ENCODE measurements around the gene DNAH14. TPM values are rescaled to one million over a fixed set of nuclear protein-coding genes. Genes with fewer than 3 reads are reported as not detected.
"Not testable (repeated sequence)": the region's sequence is repeated elsewhere in the genome, so short reads cannot be mapped to it uniquely, and the experiment has no call there.

DNAH14 gene
- total RNA-seq, 1 donor from 2014 or later: 2.2 TPM

DNA sequence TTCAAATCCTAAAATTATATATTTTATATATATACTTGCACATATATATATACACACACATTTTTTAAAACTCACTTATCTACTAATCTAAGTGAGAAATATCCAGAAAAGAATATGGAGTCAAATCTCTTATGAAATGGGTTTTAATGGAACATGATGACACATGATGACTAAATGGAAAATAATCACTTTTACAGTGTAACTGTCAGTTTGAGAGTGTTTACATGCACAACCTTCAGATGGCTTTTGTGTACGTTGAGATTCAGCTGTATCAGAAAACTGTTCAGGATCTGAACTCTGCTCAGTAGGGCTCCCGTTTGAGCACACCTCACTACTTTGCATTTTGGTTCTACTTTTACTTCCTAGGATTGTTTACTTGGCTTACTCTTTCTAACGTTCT lies 189.8 kb downstream of the DNAH14 start:
- intact Hi-C loops (cut with DNase I): no loop called here
- DNase-seq (ENCODE audit: low spot score): no peak

DNA sequence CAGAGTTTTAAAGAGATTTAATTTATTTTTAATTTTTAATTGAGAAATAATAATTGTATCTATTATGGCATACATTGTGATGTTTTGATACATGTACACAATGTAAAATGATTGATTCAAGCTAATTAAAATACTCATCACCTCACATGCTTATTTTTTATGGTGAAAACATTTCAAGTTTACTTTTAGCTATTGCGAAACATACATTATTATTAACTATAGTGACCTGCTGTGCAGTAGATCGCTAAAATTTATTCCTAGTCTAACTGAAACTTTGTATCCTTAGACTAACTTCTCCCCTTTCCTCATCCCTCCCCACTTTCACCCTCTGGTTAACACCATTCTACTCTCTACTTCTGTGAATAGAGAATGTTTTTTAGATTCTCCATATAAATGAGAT lies 191.6 kb downstream of the DNAH14 start:
- no peak for DNase-seq (ENCODE audit: low spot score)
- intact Hi-C loops (cut with DNase I): no loop called here

DNA sequence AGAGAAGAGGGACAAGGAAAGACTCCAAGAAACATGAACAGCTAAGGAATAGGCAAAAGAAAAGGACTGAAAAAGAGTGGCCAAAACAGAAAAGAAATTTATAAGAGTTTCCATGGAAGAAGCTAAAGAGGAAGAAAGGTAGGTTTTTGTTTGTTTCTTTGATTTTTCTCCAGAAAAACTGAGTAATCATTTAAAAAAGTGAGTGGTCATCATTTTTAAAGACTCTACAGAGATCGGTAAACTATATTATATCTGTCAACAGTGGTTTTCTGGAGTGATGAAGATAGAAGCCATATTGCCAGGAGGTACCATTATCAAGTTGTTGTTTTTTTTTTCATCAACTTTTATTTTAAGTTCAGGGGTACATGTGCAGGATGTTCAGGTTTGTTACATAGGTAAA lies 202.4 kb downstream of the DNAH14 start:
- no peak for DNase-seq (ENCODE audit: low spot score)

DNA sequence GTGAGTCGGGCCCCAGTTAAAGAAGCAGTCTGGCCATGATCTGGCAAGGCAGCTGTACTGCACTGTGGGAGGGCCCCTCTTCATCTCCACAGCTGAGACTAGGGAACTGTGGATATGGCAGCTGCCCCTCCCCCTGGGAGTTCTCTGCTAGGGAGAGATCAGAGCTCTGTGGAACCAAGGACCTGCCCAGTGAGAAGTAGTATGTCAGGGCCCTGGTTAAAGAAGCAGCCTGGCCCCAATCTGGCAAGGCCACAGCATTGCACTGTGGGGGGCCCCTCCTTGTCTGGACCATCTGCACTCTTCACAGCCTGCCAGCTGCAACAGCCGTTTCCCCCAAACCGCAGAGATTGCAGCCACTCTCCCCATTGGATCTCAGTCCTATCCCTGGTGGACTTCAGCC lies 208.5 kb downstream of the DNAH14 start:
- no peak for DNase-seq (ENCODE audit: low spot score)

More for the DNA sequence above, 202.4 kb downstream of the DNAH14 start:
- intact Hi-C loops (cut with DNase I): no loop called here

DNA sequence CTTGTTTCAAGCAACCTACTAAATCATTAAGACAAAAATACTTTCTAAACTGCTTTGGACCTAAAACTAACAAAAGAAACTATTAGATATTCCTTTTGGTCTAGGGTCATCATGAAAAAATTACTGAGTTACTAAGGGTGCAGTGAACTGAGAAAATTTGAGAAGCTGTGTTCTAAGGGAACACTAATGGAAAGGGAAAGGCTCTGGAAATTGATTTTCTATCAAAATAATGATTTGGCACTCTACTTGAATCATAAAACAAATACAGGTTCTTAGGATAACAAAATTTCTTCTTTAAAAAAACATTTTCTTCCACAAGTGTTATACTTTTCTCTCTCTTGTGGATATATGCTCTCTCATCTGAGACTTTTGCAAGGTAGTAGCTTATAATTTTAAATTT lies 213.5 kb downstream of the DNAH14 start:
- intact Hi-C loops (cut with DNase I): no loop called here
- DNase-seq (ENCODE audit: low spot score): no peak

More for the DNA sequence above, 208.5 kb downstream of the DNAH14 start:
- intact Hi-C loops (cut with DNase I): no loop called here

DNA sequence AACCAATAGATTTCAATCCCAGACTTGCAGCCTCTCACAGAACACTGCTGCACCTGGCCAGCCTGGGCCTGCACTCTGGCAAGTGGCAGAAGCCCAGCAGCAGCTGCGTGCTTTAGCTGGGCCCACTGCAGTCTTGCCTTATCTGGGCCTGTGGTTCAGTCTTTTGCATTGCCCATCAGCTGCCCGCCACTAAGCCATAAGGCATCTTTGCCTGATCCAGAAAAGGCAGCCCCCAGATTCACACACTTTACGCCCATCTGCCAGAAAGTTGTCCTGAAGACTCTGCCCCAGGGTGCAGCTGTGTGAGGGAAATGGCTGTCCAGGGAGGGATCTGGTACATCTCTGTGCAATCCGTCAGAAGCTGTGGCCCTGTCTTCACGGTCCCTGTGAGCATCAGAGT lies 217.0 kb downstream of the DNAH14 start:
- intact Hi-C loops (cut with DNase I): no loop called here
- DNase-seq (ENCODE audit: low spot score): no peak

DNA sequence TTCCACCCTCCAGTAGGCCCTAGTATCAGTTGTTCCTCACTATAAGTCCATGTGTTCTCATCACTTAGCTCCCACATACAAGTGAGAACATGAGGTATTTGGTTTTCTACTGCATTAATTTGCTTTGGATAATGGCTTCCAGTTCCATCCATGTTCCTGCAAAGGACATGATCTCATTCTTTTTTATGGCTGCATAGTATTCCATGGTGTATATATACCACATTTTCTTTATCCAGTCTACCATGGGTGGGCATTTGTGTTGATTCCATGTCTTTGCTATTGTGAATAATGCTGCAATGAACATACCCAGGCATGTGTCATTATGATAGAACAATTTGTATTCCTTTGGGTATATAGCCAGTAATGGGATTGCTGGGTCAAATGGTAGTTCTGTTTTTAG lies 218.3 kb downstream of the DNAH14 start:
- DNase-seq (ENCODE audit: low spot score); intact Hi-C loops (cut with DNase I): not testable (repeated sequence)

DNA sequence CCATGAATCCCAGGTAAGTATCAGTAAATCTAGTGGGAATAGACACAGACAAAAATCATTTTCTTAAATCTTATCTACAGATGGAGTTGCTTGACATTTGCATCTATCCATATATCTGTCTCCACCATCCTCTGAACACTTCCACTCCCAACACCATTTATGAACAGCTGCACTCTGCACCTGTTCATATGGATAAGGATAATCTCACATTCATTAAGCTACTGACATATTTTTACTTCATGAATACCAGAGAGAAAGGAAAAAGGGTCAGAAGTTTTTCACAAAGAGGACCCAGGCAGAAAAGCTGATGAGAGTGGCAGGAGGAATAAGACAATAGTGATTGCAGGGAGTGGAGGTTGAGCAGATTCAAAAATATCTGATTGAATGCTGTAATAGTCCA lies 222.6 kb downstream of the DNAH14 start:
- intact Hi-C loops (cut with DNase I): no loop called here
- no peak for DNase-seq (ENCODE audit: low spot score)

DNA sequence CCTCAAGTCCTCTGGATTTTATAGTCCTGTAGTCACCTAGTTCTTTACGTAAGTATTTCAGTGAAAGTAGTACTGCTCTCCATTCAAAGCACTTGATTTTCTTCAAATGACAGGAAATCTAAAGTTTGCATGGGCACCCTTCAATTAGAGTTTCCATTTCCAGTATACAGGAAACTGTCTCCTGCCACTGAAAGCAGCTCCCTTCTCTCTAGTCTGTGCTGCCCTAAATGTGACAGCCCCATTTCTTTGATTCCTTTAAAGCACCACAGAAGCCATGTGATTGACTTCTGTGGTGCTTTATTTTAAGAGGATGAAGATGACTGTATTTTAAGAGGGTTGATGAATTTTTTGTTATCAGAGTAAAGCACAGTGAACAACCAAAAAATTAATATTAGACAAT lies 226.1 kb downstream of the DNAH14 start:
- intact Hi-C loops (cut with DNase I): no loop called here
- no peak for DNase-seq (ENCODE audit: low spot score)

DNA sequence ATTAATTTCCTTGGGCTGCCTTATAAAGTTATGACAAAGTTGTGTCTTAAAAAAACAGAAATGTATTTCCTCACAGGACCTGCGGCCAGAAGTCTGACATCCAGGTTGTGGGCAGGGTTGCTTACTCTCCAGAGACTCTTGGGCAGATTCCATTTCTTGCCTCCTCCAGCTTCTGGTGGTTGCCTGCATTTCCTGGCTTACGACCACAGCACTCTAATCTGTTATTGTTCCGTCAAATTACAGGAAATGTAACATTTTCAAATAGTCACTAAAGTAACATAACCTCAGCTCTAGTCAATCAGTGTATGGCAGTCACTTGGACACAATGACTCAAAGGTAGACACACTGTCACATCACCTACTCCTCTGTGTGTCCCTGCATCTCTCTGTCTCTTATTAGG lies 226.8 kb downstream of the DNAH14 start:
- no peak for DNase-seq (ENCODE audit: low spot score)
- intact Hi-C loops (cut with DNase I): no loop called here

DNA sequence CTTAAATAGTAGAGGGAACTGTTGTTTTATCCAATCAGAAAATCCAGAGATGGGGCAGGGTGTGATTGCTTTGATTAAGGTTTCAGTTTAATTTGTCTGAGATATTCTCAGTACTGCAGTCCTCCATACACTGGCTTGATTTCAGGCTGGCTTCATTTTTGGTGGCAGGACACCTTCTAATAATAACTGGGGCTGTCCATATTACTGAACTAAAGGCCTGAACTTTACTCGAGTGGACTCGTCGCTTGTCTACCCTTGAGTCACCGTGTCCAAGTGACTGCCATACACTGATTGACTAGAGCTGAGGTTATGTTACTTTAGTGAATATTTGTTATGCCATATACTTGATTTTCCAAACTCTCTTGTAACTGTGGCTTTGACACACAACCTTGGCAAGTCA lies 228.8 kb downstream of the DNAH14 start:
- no peak for DNase-seq (ENCODE audit: low spot score)
- intact Hi-C loops (cut with DNase I): no loop called here

DNA sequence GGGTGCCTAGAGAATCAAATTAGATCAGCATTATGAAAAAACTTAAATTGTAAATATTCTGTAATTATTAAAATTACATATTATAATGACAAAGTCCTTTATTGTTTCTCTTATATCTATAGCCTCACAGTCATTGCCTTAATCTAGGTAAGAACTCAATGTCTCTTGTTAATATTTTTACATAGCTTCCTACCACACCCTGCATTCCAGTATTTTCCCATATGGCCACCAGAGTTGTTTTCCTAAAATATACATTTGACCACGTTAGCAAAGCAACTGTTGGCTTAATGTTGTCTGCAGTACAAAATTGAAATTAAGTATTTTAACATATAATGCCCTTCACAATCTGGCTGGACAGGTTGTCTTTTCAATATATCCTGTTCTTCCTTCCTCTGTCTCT lies 230.3 kb downstream of the DNAH14 start:
- no peak for DNase-seq (ENCODE audit: low spot score)
- intact Hi-C loops (cut with DNase I): no loop called here

DNA sequence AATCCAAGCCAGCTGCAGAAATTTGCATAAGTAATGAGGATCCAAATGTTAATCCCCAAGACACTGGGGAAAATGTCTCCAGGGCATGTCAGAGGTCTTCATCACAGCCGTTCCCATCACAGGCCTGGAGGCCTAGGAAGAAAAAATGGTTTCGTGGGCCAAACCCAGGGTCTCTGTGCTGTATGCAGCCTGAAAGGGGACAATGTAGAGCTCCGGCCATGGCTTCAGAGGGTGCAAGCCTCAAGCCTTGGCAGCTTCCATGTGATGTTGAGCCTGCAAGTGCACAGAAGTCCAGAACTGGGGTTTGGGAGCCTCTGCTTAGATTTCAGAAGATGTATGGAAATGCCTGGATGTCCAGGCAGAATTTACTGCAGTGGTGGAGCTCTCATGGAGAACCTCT lies 247.9 kb downstream of the DNAH14 start:
- intact Hi-C loops (cut with DNase I); DNase-seq (ENCODE audit: low spot score): not testable (repeated sequence)

DNA sequence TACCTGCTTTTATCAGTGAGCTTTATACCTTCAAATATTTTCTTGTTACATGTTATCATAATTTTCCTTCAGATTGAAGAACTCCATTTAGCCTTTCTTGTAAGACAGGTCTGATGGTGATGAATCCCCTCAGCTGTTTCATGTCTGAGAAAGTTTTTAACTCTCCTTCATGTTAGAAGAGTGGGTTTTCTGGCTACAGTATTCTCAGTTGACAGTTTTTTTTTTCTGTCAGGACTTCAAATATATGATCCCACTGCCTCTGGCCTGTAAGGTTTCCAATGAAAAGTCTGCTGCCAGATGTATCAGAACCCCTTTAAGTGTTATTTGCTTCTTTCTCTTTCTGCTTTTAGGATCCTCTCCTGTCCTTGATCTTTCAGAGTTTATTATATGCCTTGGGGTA lies 250.2 kb downstream of the DNAH14 start:
- intact Hi-C loops (cut with DNase I): no loop called here
- DNase-seq (ENCODE audit: low spot score): no peak

DNA sequence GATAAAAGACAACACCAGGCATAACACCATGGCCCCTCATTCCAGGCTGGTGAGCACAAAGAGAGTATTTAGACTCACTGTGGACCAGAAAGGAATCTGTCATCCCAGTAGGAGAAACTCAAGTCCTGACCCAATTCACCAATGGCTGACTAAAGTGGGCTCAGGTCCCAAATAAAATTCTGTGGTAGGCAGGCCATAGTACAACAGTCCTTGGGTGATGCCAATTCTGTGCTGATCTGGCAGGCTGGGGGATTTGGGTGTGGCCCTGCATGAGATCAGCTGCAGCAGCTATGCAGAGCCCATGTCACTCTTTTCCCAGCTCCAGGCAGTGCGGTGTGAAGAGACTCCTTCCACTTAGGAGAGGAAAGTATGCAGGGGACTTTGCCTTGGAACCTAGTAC lies 253.2 kb downstream of the DNAH14 start:
- DNase-seq (ENCODE audit: low spot score): no peak
- intact Hi-C loops (cut with DNase I): no loop called here

DNA sequence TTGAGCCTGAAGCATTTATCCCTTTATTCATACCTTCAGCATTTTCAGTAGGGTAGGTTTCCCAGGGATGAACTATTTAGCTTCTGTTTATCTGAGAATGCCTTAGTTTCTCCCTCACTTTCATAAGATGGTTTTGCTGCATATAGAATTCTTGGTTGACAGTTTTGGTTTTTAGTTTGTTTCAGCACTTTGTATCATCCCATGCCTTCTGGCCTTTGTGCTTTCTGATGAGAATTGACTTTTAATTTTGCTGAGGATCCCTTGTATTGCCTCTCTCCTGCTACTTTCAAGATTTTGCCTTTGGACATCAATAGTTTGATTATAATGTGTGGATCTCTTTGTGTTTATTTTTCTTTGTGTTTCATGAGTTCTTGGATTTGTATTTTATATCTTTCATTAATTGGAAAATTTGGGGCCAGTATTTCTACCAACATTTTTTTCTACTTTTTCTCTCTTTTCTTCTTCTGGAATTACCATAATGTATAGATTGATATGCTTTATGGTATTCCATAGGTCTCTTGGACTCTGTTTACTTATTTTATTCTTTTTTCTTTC lies 261.8 kb downstream of the DNAH14 start:
- no peak for DNase-seq (ENCODE audit: low spot score)
- intact Hi-C loops (cut with DNase I): no loop called here

DNA sequence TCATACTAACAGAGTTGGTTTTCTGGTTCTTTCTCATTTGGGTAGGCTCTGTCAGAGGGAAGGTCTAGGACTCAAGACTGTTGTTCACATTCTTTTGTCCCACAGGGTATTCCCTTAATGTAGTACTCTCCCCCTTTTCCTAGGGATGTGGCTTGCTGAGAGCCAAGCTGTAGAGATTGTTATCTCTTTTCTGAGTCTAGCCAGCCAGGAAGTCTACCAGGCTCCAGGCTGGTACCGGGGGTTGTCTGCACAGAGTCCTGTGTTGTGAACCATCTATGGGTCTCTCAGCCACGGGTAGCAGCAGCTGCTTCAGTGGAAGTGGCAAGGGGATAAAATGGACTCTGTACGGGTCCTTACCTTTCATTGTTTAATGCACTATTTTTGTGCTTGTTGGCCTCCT lies 272.0 kb downstream of the DNAH14 start:
- intact Hi-C loops (cut with DNase I): no loop called here
- no peak for DNase-seq (ENCODE audit: low spot score)

DNA sequence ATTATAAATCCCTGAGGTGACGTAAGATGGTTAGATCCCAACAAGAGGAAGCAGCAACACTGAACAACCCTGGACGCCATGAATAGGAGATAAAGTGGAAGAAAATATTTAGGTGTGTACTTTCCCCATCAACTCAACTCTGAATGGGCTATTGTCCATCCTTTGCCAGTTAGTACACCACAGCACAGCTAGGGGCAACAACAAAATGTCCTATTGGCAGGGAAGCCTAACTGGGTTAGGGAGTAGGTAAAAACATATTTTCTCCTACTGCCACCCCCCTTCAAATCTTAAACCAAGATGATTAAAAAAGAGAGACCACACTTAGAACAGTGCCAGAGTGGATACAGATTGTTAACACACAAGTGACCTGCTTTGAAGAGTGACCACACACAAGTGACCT lies 278.3 kb downstream of the DNAH14 start:
- DNase-seq (ENCODE audit: low spot score): no peak
- intact Hi-C loops (cut with DNase I): no loop called here

DNA sequence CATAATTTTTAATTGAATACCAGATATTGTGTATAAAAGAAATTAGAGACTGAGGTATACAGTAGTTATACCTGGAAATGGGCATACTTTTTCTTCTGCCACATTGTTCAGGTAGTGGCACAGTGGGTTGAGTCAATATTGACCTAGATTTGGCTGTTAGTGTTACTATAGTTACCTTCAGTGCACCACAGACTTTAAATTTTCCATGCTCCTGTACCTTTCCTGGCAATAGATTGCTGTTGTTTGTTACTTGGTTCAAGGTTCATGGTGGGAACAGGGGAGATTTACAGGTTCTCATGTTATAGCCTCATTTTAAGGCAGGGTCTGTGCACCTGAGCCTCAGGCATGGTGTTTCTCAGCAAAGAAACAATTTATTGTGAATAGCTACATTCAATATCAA lies 279.7 kb downstream of the DNAH14 start:
- DNase-seq (ENCODE audit: low spot score): no peak
- intact Hi-C loops (cut with DNase I): no loop called here

DNA sequence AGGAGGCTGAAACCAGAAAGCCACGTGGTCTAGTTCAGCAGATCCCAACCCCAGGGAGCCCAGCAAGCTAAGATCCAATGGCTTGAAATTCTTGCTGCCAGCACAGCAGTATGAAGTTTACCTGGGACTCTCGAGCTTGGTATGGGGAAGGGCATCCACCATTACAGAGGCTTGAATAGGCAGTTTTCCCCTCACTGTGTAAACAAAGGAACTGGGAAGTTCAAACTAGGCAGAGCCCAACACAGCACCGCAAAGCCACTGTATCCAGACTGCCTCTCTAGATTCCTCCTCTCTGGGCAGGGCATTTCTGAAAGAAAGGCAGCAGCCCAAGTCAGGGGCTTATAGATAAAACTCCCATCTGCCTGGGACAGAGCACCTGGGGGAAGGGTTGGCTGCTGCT lies 280.7 kb downstream of the DNAH14 start:
- DNase-seq (ENCODE audit: low spot score); intact Hi-C loops (cut with DNase I): not testable (repeated sequence)

DNA sequence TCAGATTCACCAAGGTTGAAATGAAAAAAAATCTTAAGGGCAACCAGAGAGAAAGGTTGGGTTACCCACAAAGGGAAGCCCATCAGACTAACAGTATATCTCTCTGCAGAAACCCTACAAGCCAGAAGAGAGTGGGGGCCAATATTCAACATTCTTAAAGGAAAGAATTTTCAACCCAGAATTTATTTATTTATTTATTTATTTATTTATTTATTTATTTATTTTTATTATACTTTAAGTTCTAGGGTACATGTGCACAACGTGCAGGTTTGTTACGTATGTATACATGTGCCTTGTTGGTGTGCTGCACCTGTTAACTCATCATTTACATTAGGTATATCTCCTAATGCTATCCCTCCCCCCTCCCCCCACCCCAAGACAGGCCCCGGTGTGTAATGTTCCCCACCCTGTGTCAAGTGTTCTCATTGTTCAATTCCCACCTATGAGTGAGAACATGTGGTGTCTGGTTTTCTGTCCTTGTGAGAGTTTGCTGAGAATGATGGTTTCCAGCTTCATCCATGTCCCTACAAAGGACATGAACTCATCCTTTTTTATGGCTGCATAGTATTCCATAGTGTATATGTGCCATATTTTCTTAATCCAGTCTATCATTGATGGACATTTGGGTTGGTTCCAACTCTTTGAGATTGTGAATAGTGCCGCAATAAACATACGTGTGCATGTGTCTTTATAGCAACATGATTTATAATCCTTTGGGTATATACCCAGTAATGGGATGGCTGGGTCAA lies 282.4 kb downstream of the DNAH14 start:
- DNase-seq (ENCODE audit: low spot score); intact Hi-C loops (cut with DNase I): not testable (repeated sequence)

DNA sequence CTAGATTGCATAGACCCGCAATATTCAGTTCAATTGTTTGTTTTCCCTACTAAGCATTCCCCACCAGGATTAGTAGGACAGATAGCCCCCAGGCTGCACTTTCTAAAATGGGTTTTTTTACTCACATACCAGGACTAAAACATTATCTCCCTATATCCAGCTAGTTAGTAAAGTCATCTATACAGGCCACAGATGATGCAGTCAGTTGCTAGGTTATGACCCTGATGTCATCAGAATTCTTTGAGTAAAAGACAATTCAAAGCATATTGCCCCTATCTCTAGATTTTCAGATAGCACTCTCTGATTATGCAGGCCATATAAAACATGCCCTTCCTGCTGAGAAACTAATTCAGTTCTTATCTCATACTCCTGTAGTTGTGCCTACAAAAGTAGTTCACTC lies 294.8 kb downstream of the DNAH14 start:
- DNase-seq (ENCODE audit: low spot score): no peak
- intact Hi-C loops (cut with DNase I): no loop called here
